Astrocyte (in vitro differentiated cells and primary cell): ENCODE data around the gene CFAP57. TPM values are rescaled to one million over a fixed set of nuclear protein-coding genes. Genes with fewer than 3 reads are reported as not detected.

Experiments used
- DNase-seq: peaks from one replicate; pipeline ENCODE4 v3.0.0-alpha.2; 2010; ENCODE audit warnings: low read depth
- FAIRE-seq: peaks from 2 replicates; lab custom pipeline; 2011; peaks lifted over from hg19 to GRCh38; lab: Jason Lieb, UNC
- H2AFZ ChIP-seq: 2 replicates; pipeline ENCODE4 v1.6.0; 2012; ENCODE audit warnings: low read depth, low read length, inconsistent platforms
- H3K27ac ChIP-seq: 2 replicates; pipeline ENCODE4 v1.5.1; 2011; ENCODE audit warnings: low read depth, low read length, inconsistent platforms
- H3K27me3 ChIP-seq: 2 replicates; pipeline ENCODE4 v1.6.0; 2011; ENCODE audit warnings: low read length, inconsistent platforms; ENCODE audit not compliant: insufficient read depth
- H3K36me3 ChIP-seq: 2 replicates; pipeline ENCODE4 v1.5.1; 2011; ENCODE audit warnings: low read length, inconsistent platforms; ENCODE audit not compliant: insufficient read depth
- H3K4me1 ChIP-seq: 2 replicates; pipeline ENCODE4 v1.5.1; 2011; ENCODE audit warnings: low read length, inconsistent platforms; ENCODE audit not compliant: insufficient read depth
- H3K4me2 ChIP-seq: 2 replicates; pipeline ENCODE4 v1.6.0; 2012; ENCODE audit warnings: low read length, inconsistent platforms
- H3K4me3 ChIP-seq: 2 replicates; pipeline ENCODE4 v1.5.1; 2011; ENCODE audit warnings: low read depth, mild to moderate bottlenecking, low read length, inconsistent platforms; ENCODE audit not compliant: insufficient read depth
- H3K79me2 ChIP-seq: 2 replicates; pipeline ENCODE4 v1.6.0; 2012; ENCODE audit warnings: mild to moderate bottlenecking, low read length, inconsistent platforms; ENCODE audit not compliant: insufficient read depth
- H3K9ac ChIP-seq: 2 replicates; pipeline ENCODE4 v1.6.0; 2012; ENCODE audit warnings: mild to moderate bottlenecking, low read length, inconsistent platforms
- H3K9me3 ChIP-seq: 2 replicates; pipeline ENCODE4 v1.5.1; 2012; ENCODE audit warnings: low read depth, mild to moderate bottlenecking, low read length, inconsistent platforms; ENCODE audit not compliant: insufficient read depth
- H4K20me1 ChIP-seq: 2 replicates; pipeline ENCODE4 v1.6.0; 2012; ENCODE audit warnings: low read length, inconsistent platforms; ENCODE audit not compliant: insufficient read depth
- H3K27ac Mint-ChIP-seq: one replicate; pipeline ENCODE4 v1.8.0; 2021; ENCODE audit warnings: mild to moderate bottlenecking, mixed read lengths; ENCODE audit not compliant: unreplicated experiment
- H3K27me3 Mint-ChIP-seq: one replicate; pipeline ENCODE4 v1.8.0; 2021; ENCODE audit warnings: low read depth, mixed read lengths; ENCODE audit not compliant: unreplicated experiment
- H3K36me3 Mint-ChIP-seq: one replicate; pipeline ENCODE4 v1.8.0; 2021; ENCODE audit warnings: low read depth, mixed read lengths; ENCODE audit not compliant: unreplicated experiment
- H3K4me1 Mint-ChIP-seq: one replicate; pipeline ENCODE4 v1.8.0; 2021; ENCODE audit warnings: low read depth, mixed read lengths; ENCODE audit not compliant: unreplicated experiment
- H3K4me3 Mint-ChIP-seq: one replicate; pipeline ENCODE4 v1.8.0; 2021; ENCODE audit warnings: mild to moderate bottlenecking, moderate library complexity, mixed read lengths; ENCODE audit not compliant: unreplicated experiment
- H3K9me3 Mint-ChIP-seq: one replicate; pipeline ENCODE4 v1.8.0; 2021; ENCODE audit warnings: mild to moderate bottlenecking, mixed read lengths; ENCODE audit not compliant: unreplicated experiment
- CTCF ChIP-seq: IDR thresholded peaks from 2 replicates; pipeline ENCODE4 v1.5.1; 2011; ENCODE audit warnings: low read depth, mild to moderate bottlenecking, inconsistent platforms, low read length, moderate library complexity; ENCODE audit not compliant: insufficient read depth
- EZH2 ChIP-seq: IDR thresholded peaks from 2 replicates; pipeline ENCODE4 v1.6.1; 2012; ENCODE audit warnings: mild to moderate bottlenecking, low read length, inconsistent platforms; ENCODE audit not compliant: insufficient read depth
- total RNA-seq: library from RNA; stranded (reverse); gene quantifications from 2 replicates; pipeline ENCODE4 v1.2.1, GENCODE V29; 2021

CFAP57 gene
- total RNA-seq, 1 donor from 2014 or later, result 0.18 TPM

GRCh38 chr1:43296207-43296606 lies 124.1 kb downstream of the CFAP57 start:
- H3K27me3 Mint-ChIP-seq, result peaks cover 8% of the 10 kb centered on the region
- Histone ChIP-seq H3K27me3 (no peaks in the 10 kb centered on the region), H3K27ac (no peak overlapping the region), H3K4me2 (no peak overlapping the region), H4K20me1 (no peaks in the 10 kb centered on the region), H3K36me3 (no peaks in the 10 kb centered on the region), H3K79me2 (no peaks in the 10 kb centered on the region), H3K9ac (no peak overlapping the region), H3K4me1 (peaks cover 11% of the 10 kb centered on the region), H2AFZ (no peak overlapping the region), H3K9me3 (no peaks in the 10 kb centered on the region), H3K4me3 (no peak overlapping the region)
- no peak overlapping the region for H3K27ac Mint-ChIP-seq
- DNase-seq (peak; percentile 16), FAIRE-seq (no peak)
- no peaks in the 10 kb centered on the region for H3K36me3 Mint-ChIP-seq
- peaks cover 11% of the 10 kb centered on the region for H3K4me1 Mint-ChIP-seq
- TF ChIP-seq CTCF (no peak), EZH2 (no peak)
- H3K9me3 Mint-ChIP-seq, result no peaks in the 10 kb centered on the region
- H3K4me3 Mint-ChIP-seq, result no peak overlapping the region

- no peaks in the 10 kb centered on the region for H3K36me3 Mint-ChIP-seq
- no peak overlapping the region for H3K27ac Mint-ChIP-seq
These were observed 125.9 kb downstream of the CFAP57 start for GRCh38 chr1:43298055-43298454.

More at GRCh38 chr1:43298055-43298454, 125.9 kb downstream of the CFAP57 start:
- Mint-ChIP-seq H3K9me3 (no peaks in the 10 kb centered on the region), H3K4me3 (no peak overlapping the region), H3K4me1 (peaks cover 16% of the 10 kb centered on the region), H3K27me3 (peaks cover 7% of the 10 kb centered on the region)
- Histone ChIP-seq H3K79me2 (no peaks in the 10 kb centered on the region), H2AFZ (no peak overlapping the region), H3K4me1 (peaks cover 11% of the 10 kb centered on the region), H3K4me3 (no peak overlapping the region), H3K9ac (no peak overlapping the region), H3K4me2 (no peak overlapping the region), H3K9me3 (no peaks in the 10 kb centered on the region), H3K27ac (no peak overlapping the region), H3K27me3 (no peaks in the 10 kb centered on the region), H3K36me3 (no peaks in the 10 kb centered on the region), H4K20me1 (no peaks in the 10 kb centered on the region)
- TF ChIP-seq EZH2 (no peak), CTCF (no peak)
- FAIRE-seq (no peak), DNase-seq (no peak)
